NK-92 (cell line): ENCODE measurements around the gene NBEA.

Experiments used
- DNase-seq: peaks from one replicate; lab custom pipeline; 2025; ENCODE audit not compliant: unreplicated experiment; lab: John Stamatoyannopoulos, UW

Gene NBEA

GRCh38 chr13:35557475-35557874, 615.4 kb downstream of the NBEA start:
- no peak for DNase-seq

GRCh38 chr13:35561540-35561939, 619.5 kb downstream of the NBEA start:
- no peak for DNase-seq

GRCh38 chr13:35565273-35565672, 623.2 kb downstream of the NBEA start:
- no peak for DNase-seq

DNA sequence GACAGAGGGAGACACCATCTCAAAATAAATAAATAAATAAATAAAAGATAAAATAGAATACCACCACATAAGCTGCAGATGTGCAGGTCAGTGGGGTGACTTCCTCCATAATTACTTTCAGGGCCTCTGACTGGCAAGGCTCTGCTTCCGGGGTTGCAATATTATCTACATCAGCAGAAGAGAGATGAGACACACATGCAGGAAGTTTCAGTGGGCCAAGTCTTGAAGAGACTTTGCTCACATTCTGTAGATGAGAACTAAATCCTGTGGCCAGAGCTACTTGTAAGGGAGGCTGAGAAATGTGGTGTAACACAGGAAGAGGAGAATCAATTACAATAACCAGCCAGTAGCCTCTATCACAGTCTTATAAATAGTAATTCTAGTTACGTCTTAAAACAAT, 624.3 kb downstream of the NBEA start:
- no peak for DNase-seq

DNA sequence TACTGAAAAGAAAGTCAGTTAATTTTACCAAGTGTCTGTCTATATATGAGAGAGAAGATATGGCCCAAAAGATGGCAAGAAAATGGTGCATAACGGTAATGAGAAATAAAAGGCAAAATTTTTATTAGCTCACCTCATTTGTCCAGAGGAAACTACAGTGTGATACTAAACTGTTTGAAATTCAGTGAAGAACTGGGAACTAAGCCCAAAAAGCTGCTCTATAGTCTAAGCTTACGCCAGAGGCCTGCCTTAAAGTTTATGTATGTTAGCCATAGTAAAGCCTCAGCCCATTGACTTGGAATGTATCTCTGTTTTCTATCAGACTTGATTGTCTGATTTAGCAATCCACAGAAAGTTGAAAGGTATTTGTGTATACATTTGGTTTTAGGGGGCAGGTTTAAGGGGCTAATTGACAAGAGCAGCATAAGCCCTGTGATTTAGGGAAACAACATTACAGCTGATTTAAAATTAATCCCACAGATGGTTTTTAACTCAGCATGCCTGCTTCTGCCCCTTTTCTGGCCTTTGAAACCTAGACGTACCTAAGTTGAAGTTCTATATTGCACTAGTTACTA, 625.4 kb downstream of the NBEA start:
- DNase-seq, result no peak

- DNase-seq, result no peak
Measured at GRCh38 chr13:35573639-35574038, 631.6 kb downstream of the NBEA start.

GRCh38 chr13:35592457-35592856, 650.4 kb downstream of the NBEA start:
- no peak for DNase-seq

- no peak for DNase-seq
Measured at GRCh38 chr13:35593651-35594050, 651.6 kb downstream of the NBEA start.

DNA sequence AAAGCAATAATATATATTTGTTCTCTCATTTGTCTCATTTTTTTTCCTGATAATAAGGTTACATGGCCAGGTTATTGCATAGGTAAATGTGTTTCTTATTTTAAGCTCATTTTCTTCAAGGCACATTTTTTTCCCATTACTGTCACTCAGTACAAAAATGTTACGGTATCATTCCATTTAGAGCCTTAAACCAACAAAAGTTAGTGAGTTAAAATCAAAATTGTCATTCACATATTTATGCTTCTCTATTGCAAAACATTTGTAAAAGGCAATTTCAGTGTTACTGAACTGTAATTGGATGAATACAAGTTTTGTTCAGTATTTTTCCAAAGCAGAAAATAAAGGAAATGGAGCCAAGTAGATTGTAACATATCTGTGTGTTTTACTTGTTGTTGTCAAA, 652.0 kb downstream of the NBEA start:
- no peak for DNase-seq

DNA sequence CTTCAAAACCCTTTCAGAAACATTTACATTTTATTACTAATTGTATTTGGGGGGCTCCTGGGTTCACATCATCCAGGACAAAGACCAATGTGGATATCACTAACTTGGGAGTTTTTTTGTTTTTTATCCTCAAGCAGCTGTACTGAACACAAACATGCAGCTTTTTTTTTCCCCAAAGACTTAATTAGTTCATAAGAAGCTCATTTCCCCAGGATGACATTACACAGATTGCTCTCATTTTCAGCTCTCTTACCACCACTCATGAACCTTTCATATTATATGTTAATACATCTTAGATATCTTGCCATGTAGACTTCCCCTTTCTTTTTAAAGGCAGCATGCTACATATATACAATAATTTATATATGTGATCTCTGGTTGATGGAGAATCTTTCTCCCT, 653.1 kb downstream of the NBEA start:
- DNase-seq, result no peak

GRCh38 chr13:35596321-35597030, 654.4 kb downstream of the NBEA start:
- no peak for DNase-seq

GRCh38 chr13:35597451-35597850, 655.4 kb downstream of the NBEA start:
- no peak for DNase-seq

DNA sequence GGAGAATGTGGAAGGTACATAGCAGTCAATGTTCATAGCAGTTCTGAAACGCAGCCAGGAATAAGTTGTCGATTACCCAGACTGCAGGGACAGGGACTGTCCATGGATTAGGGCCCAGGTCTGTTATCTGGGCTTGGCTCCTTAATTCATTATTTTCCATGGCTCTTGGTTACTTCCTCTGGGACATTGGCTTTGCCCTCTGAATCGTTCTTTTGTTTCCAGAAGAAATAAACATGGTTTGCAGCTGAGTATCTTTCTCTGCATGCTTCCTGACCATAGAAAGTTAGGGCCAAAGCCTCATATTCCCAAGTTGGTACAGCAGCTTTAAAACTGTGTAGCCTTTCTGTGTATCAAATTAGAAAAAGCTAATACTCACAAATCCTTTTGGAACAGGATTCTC, 656.2 kb downstream of the NBEA start:
- DNase-seq, result no peak

DNA sequence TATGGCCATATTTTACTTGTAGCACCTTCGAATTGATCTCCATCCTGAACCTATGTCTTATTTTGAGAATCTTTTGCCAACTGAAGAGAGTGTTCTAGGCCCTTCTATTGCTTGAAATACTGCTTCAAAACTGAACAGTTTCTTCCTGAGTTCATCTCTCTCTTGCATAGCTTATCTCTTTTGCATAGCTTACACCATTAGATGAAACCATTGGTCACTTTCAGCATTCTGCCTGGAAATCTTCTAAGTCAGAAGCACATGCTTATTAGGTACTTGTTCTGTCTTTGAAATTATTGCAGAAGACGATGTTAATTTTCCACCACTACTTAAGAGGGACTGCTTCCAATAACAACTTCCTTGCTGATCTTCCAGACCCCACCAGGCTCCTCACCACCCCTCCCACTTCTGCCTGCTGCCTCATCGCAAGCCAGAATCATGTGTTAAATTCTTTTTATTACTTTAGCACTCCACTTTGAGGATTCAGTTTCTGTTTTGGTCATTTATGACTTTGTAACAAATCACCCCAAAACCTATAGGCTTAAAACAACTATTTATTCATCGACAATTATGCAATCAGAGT, 656.8 kb downstream of the NBEA start:
- no peak for DNase-seq

GRCh38 chr13:35599384-35599783, 657.3 kb downstream of the NBEA start:
- no peak for DNase-seq

- no peak for DNase-seq
Measured at GRCh38 chr13:35600137-35600536, 658.1 kb downstream of the NBEA start.

DNA sequence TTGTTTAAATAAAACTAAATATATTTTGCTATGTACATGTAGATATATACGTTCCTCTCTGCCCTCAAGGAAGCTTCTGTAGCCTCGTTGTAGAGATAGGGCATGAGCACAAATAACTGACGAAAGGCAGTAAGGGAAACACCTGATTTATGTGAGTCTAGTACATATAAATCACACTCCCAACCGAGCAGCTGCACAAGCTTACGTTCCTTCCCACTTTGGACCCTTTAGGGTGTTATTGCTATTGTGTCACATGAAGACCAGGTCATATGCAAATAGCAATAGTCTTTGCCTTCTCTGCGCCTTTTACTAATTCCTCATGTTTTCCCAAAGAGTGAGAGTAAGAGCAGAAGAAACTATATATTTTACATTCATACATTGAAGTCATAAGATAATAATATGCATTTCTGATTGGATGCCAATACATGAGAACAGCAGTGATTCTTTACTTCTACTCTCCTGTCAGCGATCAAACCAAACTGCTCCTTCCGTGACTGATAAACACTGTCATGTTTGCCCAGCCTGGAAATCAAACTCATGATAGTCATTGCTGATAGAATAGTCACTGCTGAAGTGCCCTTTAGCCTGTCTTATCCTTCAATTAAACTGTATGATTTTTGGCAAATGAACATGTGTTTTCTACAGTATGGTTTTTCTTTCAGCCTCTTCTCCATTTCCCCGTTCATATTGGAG, 661.7 kb downstream of the NBEA start:
- no peak for DNase-seq

- DNase-seq, result no peak
Measured at GRCh38 chr13:35614666-35615065, 672.6 kb downstream of the NBEA start.

DNA sequence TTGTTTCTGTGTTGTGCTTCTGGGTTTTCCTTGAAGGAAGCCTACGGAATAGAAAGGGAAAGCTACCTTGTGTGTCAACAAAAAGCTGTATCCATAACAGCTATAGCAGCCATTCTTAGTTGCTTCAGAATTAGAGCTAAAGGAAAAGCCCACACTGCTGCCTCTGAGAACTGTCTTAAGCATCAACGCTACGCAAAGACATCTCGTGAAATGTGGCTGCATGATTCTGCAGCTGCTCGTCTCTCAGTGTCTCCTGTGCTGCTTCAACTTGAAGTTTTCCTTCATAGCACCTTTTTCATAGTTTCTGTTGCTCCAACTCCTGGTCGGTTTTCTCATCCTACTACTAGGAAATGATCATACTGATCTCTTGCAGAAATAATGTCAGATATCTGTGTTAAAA, 675.4 kb downstream of the NBEA start:
- no peak for DNase-seq

DNA sequence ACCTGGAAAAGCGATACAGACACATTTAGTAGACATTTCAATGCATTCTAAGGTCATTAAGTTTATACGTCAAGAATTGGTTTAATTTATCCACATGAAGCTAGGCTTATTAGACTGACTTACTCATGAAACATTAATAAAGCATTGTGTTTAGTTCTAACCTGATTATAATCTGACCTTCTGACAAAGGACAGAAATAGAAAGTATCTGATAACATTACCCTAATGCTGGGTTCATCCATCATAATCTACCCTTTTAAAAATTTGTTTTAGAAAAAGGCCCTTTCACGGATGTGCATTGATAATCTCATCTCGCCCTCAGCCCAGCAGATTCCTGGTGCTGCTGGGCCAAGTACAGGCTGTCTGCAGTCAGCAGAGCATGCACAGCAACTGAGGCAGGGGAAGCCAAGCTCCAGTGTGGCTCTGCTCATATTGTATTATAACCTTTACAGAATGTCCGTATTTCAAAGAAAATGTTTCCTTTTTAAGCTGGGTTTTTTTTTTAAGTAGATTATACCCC, 676.6 kb downstream of the NBEA start:
- DNase-seq, result no peak

GRCh38 chr13:35621989-35622388, 679.9 kb downstream of the NBEA start:
- no peak for DNase-seq

- no peak for DNase-seq
Measured at GRCh38 chr13:35629026-35629425, 687.0 kb downstream of the NBEA start.
